Natural killer cell treated with Interleukin-12 subunit alpha and Interleukin-12 subunit beta and Interleukin-15 and Interleukin-18, amount 100 ng/mL, for 72 hours (primary cell): ENCODE measurements around the gene CAPN8. TPM values are rescaled to one million over a fixed set of nuclear protein-coding genes. Genes with fewer than 3 reads are reported as not detected.
A peak's percentile ranks its signal among the peaks of the same experiment; 100 is the strongest.

Experiments used
- ATAC-seq, 2 donors: fragments of 150-1000 bp; cut with Tn5 transposase in 1 of 2; sonication (Bioruptor Pico), chemical (Tn5 transposase) in 1 of 2; 2 replicates each; pipeline ENCODE4 v1.10.0; 2021
- DNase-seq: peaks from one replicate; pipeline ENCODE4 v3.0.0; 2022; ENCODE audit warnings: low spot score
- H3K27ac Mint-ChIP-seq, 2 donors: 1 replicate in 1 of 2; 2 replicates in 1 of 2; pipeline ENCODE4 v1.8.0; 2022; ENCODE audit warnings: mixed read lengths in 2 of 2, mild to moderate bottlenecking in 1 of 2, moderate library complexity in 1 of 2
- H3K27me3 Mint-ChIP-seq, 2 donors: 1 replicate in 1 of 2; 2 replicates in 1 of 2; pipeline ENCODE4 v1.8.0; 2022; ENCODE audit warnings: mixed read lengths in 2 of 2
- H3K36me3 Mint-ChIP-seq: one replicate; pipeline ENCODE4 v1.8.0; 2022; ENCODE audit warnings: mixed read lengths
- H3K4me1 Mint-ChIP-seq, 2 donors: 1 replicate in 1 of 2; 2 replicates in 1 of 2; pipeline ENCODE4 v1.8.0; 2022; ENCODE audit warnings: low read depth in 2 of 2, mixed read lengths in 2 of 2, mild to moderate bottlenecking in 1 of 2
- H3K4me3 Mint-ChIP-seq: one replicate; pipeline ENCODE4 v1.8.0; 2022; ENCODE audit warnings: mixed read lengths
- H3K9me3 Mint-ChIP-seq: 2 replicates; pipeline ENCODE4 v1.8.0; 2022; ENCODE audit warnings: mixed read lengths
- total RNA-seq, 2 donors: library from RNA; stranded (reverse); gene quantifications; one replicate each; pipeline ENCODE4 v1.2.3, GENCODE V29; 2022

Gene CAPN8
- total RNA-seq, 2 donors from 2014 or later, result not detected

GRCh38 chr1:223631473-223631872 lies 34.0 kb downstream of the CAPN8 start:
- H3K9me3 Mint-ChIP-seq, result peaks cover 5% of the 10 kb centered on the region
- ATAC-seq, result no peak
- no peak overlapping the region for H3K27ac Mint-ChIP-seq
- H3K4me1 Mint-ChIP-seq, result no peaks in the 10 kb centered on the region
- no peaks in the 10 kb centered on the region for H3K36me3 Mint-ChIP-seq
- H3K27me3 Mint-ChIP-seq, result peaks cover 7 to 10% of the 10 kb centered on the region in 2 donors
- H3K4me3 Mint-ChIP-seq, result no peak overlapping the region
- no peak for DNase-seq

- no peak overlapping the region for H3K27ac Mint-ChIP-seq
- DNase-seq (no peak), ATAC-seq (no peak)
- no peaks in the 10 kb centered on the region for H3K4me1 Mint-ChIP-seq
- H3K4me3 Mint-ChIP-seq, result no peak overlapping the region
- H3K27me3 Mint-ChIP-seq, result peaks cover 6 to 7% of the 10 kb centered on the region in 2 donors
- peaks cover 5% of the 10 kb centered on the region for H3K9me3 Mint-ChIP-seq
- H3K36me3 Mint-ChIP-seq, result no peaks in the 10 kb centered on the region
Measured at GRCh38 chr1:223629126-223629457, 36.4 kb downstream of the CAPN8 start.

GRCh38 chr1:223628233-223629125 lies 37.0 kb downstream of the CAPN8 start:
- no peaks in the 10 kb centered on the region for H3K4me1 Mint-ChIP-seq
- no peak overlapping the region for H3K27ac Mint-ChIP-seq
- no peak for DNase-seq
- peaks cover 2 to 7% of the 10 kb centered on the region in 2 donors for H3K27me3 Mint-ChIP-seq
- H3K4me3 Mint-ChIP-seq, result no peak overlapping the region
- H3K9me3 Mint-ChIP-seq, result no peaks in the 10 kb centered on the region
- ATAC-seq, result peak; percentile 32 to 44
- no peaks in the 10 kb centered on the region for H3K36me3 Mint-ChIP-seq

- Mint-ChIP-seq H3K27me3 (no peaks in the 10 kb centered on the region), H3K4me1 (no peaks in the 10 kb centered on the region), H3K27ac (no peak overlapping the region), H3K4me3 (no peak overlapping the region), H3K36me3 (no peaks in the 10 kb centered on the region), H3K9me3 (no peaks in the 10 kb centered on the region)
- DNase-seq, result no peak
- ATAC-seq, result no peak
Measured at GRCh38 chr1:223622132-223622842, 43.2 kb downstream of the CAPN8 start.

GRCh38 chr1:223621312-223621734 lies 44.2 kb downstream of the CAPN8 start:
- Mint-ChIP-seq H3K27ac (no peak overlapping the region), H3K4me3 (no peak overlapping the region), H3K36me3 (no peaks in the 10 kb centered on the region), H3K9me3 (no peaks in the 10 kb centered on the region), H3K27me3 (no peaks in the 10 kb centered on the region), H3K4me1 (no peaks in the 10 kb centered on the region)
- DNase-seq (no peak), ATAC-seq (peak in 1 of 2 donors; percentile 69)

- no peaks in the 10 kb centered on the region for H3K4me1 Mint-ChIP-seq
- no peaks in the 10 kb centered on the region for H3K27me3 Mint-ChIP-seq
- no peak overlapping the region for H3K27ac Mint-ChIP-seq
- ATAC-seq, result no peak
- H3K4me3 Mint-ChIP-seq, result no peak overlapping the region
- H3K9me3 Mint-ChIP-seq, result no peaks in the 10 kb centered on the region
- no peak for DNase-seq
- no peaks in the 10 kb centered on the region for H3K36me3 Mint-ChIP-seq
Measured at GRCh38 chr1:223620297-223620897, 45.1 kb downstream of the CAPN8 start.

- no peak for DNase-seq
- H3K27ac Mint-ChIP-seq, result no peak overlapping the region
- H3K9me3 Mint-ChIP-seq, result no peaks in the 10 kb centered on the region
- no peak for ATAC-seq
- no peak overlapping the region for H3K4me3 Mint-ChIP-seq
- no peaks in the 10 kb centered on the region for H3K36me3 Mint-ChIP-seq
- peaks cover 0 to 3% of the 10 kb centered on the region in 2 donors for H3K27me3 Mint-ChIP-seq
- no peaks in the 10 kb centered on the region for H3K4me1 Mint-ChIP-seq
Measured at GRCh38 chr1:223618680-223619079, 46.8 kb downstream of the CAPN8 start.

- Mint-ChIP-seq H3K9me3 (no peaks in the 10 kb centered on the region), H3K27ac (no peak overlapping the region), H3K27me3 (peaks cover 0 to 3% of the 10 kb centered on the region in 2 donors), H3K4me3 (no peak overlapping the region), H3K36me3 (no peaks in the 10 kb centered on the region), H3K4me1 (no peaks in the 10 kb centered on the region)
- ATAC-seq (no peak), DNase-seq (no peak)
Measured at GRCh38 chr1:223617323-223618070, 48.0 kb downstream of the CAPN8 start.

GRCh38 chr1:223616586-223616985 lies 48.9 kb downstream of the CAPN8 start:
- Mint-ChIP-seq H3K36me3 (no peaks in the 10 kb centered on the region), H3K4me3 (no peak overlapping the region), H3K4me1 (no peaks in the 10 kb centered on the region), H3K27ac (no peak overlapping the region), H3K9me3 (no peaks in the 10 kb centered on the region), H3K27me3 (peaks cover 0 to 3% of the 10 kb centered on the region in 2 donors)
- DNase-seq, result no peak
- no peak for ATAC-seq

GRCh38 chr1:223611936-223612335 lies 53.6 kb downstream of the CAPN8 start:
- no peak for ATAC-seq
- Mint-ChIP-seq H3K27me3 (peaks cover 0 to 3% of the 10 kb centered on the region in 2 donors), H3K27ac (no peak overlapping the region), H3K4me1 (no peaks in the 10 kb centered on the region), H3K4me3 (no peak overlapping the region), H3K9me3 (no peaks in the 10 kb centered on the region), H3K36me3 (no peaks in the 10 kb centered on the region)
- no peak for DNase-seq

- ATAC-seq, result no peak
- peaks cover 0 to 3% of the 10 kb centered on the region in 2 donors for H3K27me3 Mint-ChIP-seq
- DNase-seq, result no peak
- no peaks in the 10 kb centered on the region for H3K36me3 Mint-ChIP-seq
- no peaks in the 10 kb centered on the region for H3K4me1 Mint-ChIP-seq
- no peaks in the 10 kb centered on the region for H3K9me3 Mint-ChIP-seq
- no peak overlapping the region for H3K4me3 Mint-ChIP-seq
- no peak overlapping the region for H3K27ac Mint-ChIP-seq
Measured at GRCh38 chr1:223609977-223610376, 55.5 kb downstream of the CAPN8 start.

- no peak for DNase-seq
- Mint-ChIP-seq H3K9me3 (no peaks in the 10 kb centered on the region), H3K27me3 (no peaks in the 10 kb centered on the region), H3K27ac (no peak overlapping the region), H3K4me3 (no peak overlapping the region), H3K36me3 (no peaks in the 10 kb centered on the region), H3K4me1 (no peaks in the 10 kb centered on the region)
- ATAC-seq, result no peak
Measured at GRCh38 chr1:223609066-223609465, 56.4 kb downstream of the CAPN8 start.

- ATAC-seq (no peak), DNase-seq (no peak)
- Mint-ChIP-seq H3K27ac (no peak overlapping the region), H3K4me1 (no peaks in the 10 kb centered on the region), H3K4me3 (no peak overlapping the region), H3K36me3 (no peaks in the 10 kb centered on the region), H3K27me3 (peaks cover 0 to 3% of the 10 kb centered on the region in 2 donors), H3K9me3 (no peaks in the 10 kb centered on the region)
Measured at GRCh38 chr1:223558512-223558911, 107.0 kb downstream of the CAPN8 start.
